ENCODE results near the gene CDK5R1.
A peak's percentile ranks its signal among the peaks of the same experiment; 100 is the strongest.

CDK5R1 gene

DNA sequence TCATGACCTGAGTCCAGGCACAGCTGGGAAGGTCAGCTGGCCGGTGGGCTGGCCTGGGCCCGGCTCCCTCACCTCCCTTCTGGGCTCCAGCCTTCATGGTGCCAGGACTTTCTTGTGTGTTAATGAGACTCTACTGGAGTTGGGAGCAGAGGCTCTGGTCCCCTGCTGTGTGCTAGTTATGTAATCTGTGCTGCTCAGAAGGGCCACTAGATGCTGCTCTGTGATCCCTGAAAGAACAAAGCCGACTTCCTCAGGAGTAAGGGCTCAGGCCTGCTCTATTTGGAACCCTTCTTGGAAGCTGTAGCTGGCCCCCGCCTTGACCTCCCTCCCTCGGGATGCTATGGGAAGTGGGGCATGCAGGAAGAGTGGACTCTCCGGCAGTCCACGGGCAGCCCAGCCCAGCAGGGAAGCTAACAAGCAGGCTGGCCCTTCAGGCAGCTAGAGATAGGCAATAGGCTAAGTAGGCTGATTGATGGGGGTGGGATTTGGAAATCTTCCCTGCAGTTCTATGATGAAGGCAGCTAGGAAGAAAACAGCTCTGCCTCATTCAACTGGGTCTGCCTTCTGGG, 3.3 kb upstream of the CDK5R1 start:
- no peak for TF ChIP-seq POLR2A (IDR thresholded peaks at IDR 0.05; ENCODE audit: low read depth, low read length)
- DNase-seq (ENCODE audit: insufficient read length, low spot score) (peak; percentile 73), FAIRE-seq (no peak)

GRCh38 chr17:32484041-32484461, 2.7 kb upstream of the CDK5R1 start:
- FAIRE-seq (no peak), DNase-seq (ENCODE audit: insufficient read length, low spot score) (no peak)
- TF ChIP-seq POLR2A (IDR thresholded peaks at IDR 0.05; ENCODE audit: low read depth, low read length): no peak

DNA sequence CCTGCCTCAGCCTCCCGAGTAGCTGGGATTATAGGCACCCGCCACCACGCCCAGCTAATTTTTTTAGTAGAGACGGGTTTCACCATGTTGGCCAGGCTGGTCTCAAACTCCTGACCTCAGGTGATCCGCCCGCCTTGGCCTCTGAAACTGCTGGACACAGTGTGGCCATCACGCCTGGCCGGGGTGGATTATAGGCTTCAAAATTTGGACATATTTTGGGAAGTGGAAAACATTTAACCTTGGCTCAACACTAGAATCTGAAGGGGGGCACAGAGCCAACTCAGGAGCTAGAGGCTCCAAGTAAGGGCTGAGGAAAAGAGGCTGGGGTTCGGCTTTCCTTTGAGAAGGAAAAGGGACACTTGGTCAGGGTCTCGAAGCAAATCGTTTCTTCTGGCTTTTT, 2.2 kb upstream of the CDK5R1 start:
- TF ChIP-seq POLR2A (IDR thresholded peaks at IDR 0.05; ENCODE audit: low read depth, low read length): no peak
- FAIRE-seq (no peak), DNase-seq (ENCODE audit: insufficient read length, low spot score) (no peak)

- DNase-seq (ENCODE audit: insufficient read length, low spot score) (no peak), FAIRE-seq (no peak)
- no peak for TF ChIP-seq POLR2A (IDR thresholded peaks at IDR 0.05; ENCODE audit: low read depth, low read length)
These were observed 1.3 kb upstream of the CDK5R1 start for GRCh38 chr17:32485261-32486110.

DNA sequence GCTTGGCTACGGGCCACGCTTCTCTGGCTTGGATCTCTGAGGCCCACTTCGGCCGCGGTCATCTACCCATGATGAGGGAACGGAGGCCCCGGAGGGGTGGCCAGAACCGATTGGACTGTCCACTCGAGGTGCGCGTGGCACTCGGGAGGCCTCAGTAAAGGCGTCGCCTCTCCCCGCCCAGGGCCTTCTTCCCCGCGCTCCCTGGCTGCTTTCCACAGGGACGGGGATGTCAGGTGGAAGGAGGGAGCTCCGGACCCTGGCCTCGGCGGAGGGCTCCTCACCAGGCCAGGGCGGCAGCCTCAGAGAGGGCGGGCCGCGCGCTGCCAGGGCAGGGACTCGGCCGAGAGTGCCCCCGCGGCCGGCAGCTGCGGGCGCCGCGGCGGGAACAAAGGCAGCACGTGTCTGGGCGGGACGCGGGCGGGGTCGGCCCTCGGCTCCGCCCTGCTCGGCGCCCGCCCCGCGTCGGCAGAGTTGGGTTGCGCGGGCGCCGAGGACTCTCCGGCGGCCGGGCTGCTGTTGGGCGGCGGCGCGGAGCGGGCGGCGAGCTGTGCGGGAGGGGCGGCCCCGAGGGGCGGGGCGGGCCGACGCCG, 587 bp upstream of the CDK5R1 start:
- TF ChIP-seq POLR2A (IDR thresholded peaks at IDR 0.05; ENCODE audit: low read depth, low read length): no peak
- FAIRE-seq (no peak), DNase-seq (ENCODE audit: insufficient read length, low spot score) (peak; percentile 84)

DNA sequence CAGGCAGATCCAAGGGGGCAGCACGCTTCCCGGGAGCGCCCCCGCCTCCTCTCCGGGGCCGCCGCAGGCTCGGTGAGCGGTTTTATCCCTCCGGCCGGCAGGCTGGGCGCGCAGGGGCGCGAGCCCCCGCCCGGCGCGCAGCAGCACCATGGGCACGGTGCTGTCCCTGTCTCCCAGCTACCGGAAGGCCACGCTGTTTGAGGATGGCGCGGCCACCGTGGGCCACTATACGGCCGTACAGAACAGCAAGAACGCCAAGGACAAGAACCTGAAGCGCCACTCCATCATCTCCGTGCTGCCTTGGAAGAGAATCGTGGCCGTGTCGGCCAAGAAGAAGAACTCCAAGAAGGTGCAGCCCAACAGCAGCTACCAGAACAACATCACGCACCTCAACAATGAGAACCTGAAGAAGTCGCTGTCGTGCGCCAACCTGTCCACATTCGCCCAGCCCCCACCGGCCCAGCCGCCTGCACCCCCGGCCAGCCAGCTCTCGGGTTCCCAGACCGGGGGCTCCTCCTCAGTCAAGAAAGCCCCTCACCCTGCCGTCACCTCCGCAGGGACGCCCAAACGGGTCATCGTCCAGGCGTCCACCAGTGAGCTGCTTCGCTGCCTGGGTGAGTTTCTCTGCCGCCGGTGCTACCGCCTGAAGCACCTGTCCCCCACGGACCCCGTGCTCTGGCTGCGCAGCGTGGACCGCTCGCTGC, 832 bp downstream of the CDK5R1 start:
- DNase-seq (ENCODE audit: insufficient read length, low spot score) (no peak), FAIRE-seq (no peak)
- no peak for TF ChIP-seq POLR2A (IDR thresholded peaks at IDR 0.05; ENCODE audit: low read depth, low read length)

DNA sequence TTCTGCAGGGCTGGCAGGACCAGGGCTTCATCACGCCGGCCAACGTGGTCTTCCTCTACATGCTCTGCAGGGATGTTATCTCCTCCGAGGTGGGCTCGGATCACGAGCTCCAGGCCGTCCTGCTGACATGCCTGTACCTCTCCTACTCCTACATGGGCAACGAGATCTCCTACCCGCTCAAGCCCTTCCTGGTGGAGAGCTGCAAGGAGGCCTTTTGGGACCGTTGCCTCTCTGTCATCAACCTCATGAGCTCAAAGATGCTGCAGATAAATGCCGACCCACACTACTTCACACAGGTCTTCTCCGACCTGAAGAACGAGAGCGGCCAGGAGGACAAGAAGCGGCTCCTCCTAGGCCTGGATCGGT, 1.4 kb downstream of the CDK5R1 start:
- FAIRE-seq: no peak
- no peak for DNase-seq (ENCODE audit: insufficient read length, low spot score)
- TF ChIP-seq POLR2A (IDR thresholded peaks at IDR 0.05; ENCODE audit: low read depth, low read length): no peak

DNA sequence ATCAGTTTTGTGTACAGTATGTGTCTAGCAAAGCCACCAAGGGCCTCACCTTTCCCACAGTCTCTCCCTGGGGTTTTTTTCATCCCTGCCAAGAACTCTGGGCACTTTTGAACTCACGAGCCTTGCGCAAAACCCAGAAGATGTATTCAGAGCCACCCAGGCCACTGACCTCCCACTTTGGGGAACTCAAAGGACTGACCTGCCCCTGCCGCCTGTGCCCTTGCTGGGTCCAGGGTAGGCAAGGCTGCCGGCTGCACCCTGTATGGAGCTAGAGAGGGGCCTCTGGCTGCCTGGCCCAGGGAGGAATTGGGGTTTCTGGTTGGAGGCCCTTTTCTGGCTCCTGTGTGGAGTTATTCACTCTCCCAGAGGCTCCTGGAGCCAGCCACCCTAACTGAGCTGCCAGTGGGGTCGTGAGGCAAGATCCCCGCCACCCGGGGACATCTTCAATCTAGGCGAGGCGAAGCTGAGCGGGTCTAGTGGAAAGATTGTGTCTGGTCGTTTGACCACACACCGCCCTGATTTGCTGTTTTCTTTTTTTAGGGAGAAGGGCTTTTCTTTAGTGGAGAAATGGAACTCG, 1.9 kb downstream of the CDK5R1 start:
- DNase-seq (ENCODE audit: insufficient read length, low spot score) (no peak), FAIRE-seq (no peak)
- TF ChIP-seq POLR2A (IDR thresholded peaks at IDR 0.05; ENCODE audit: low read depth, low read length): no peak

- TF ChIP-seq POLR2A (IDR thresholded peaks at IDR 0.05; ENCODE audit: low read depth, low read length): no peak
- DNase-seq (ENCODE audit: insufficient read length, low spot score) (no peak), FAIRE-seq (no peak)
These were observed 2.7 kb downstream of the CDK5R1 start for GRCh38 chr17:32489320-32490100.

DNA sequence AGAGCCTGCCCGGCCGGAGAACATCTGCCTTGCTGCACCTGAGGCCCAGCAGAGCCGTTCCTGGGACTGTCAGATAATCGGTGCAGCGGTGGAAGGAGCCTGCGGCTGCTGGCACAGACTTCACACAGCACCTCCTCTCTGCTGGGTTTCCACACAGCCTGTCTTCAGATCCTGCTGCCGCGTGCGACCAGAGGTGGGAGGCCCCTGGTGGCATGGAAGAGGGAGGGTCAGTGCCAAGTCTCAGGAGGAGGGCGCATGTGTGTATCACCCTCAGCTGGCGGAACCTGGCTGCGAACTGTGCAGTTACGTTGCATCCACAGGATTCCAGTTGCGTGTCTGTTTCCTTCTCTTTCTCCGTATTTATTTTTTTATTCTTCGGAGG, 3.3 kb downstream of the CDK5R1 start:
- FAIRE-seq: no peak
- no peak for TF ChIP-seq POLR2A (IDR thresholded peaks at IDR 0.05; ENCODE audit: low read depth, low read length)
- no peak for DNase-seq (ENCODE audit: insufficient read length, low spot score)

DNA sequence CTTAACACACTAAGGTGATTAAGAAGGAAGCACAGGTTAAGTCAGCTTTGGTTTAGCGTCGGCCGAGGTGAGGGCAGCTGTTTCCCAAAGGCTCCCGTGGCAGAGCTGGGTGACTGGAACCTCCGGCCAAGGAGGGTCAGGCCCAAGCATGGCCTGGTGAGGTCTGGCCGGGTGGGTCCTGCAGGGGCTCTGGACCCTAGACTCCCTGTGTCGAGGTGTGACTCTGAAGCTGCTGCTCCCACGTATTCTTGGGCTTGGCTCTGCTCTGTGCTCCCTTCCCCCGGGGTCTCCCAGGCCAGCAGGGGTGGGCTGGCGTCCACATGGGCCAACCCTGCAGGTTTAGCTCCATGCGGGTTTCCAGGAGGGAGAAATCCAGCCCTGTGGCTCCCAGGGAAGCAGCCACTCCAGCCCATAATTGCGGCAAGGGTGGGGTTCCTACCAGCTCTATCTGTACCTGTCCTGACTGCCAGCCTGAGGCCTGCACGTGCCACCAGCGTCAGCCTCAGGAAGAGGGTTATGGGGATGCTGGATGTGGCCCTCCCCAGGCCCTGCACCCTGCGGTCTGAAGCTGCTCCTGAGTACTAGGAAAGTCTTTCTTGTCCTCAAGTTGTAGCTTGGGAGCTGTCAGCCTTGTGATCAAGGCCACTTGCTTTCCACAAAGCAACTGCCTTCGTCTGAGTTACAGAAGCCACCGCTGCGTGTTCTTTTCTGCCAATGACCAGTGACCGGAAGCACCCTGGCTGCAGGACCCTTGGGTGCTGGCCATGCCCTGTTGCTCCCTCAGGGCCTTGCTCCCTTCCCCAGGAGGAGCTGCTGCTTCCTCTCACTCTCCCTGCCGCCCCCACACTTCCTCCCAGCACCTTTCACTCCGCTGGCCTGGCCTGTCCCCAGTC, 4.8 kb downstream of the CDK5R1 start:
- no peak for DNase-seq (ENCODE audit: insufficient read length, low spot score)
- TF ChIP-seq POLR2A (IDR thresholded peaks at IDR 0.05; ENCODE audit: low read depth, low read length): no peak
- no peak for FAIRE-seq

DNA sequence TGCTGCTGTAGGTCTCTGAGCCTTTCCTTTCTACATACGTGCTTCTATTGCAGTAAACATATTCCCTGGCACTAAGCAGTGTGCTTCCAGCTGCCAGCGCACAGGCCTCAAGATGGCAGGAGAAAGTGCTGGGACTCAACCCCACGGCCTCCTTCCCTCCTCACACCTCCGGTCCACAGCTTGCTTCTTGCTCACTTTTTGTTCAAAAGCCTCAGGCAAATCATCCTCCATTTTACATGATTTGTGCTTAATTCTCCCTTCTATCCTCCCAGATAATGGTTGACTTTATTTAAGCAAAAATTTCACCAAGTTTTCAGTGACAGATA, 5.4 kb downstream of the CDK5R1 start:
- no peak for DNase-seq (ENCODE audit: insufficient read length, low spot score)
- no peak for FAIRE-seq
- TF ChIP-seq POLR2A (IDR thresholded peaks at IDR 0.05; ENCODE audit: low read depth, low read length): no peak
